ENCODE results near the gene TWNK.

The TWNK gene

GRCh38 chr10:101012525-101013364 lies 25.4 kb downstream of the TWNK start:
- POLR2A ChIA-PET, result interaction anchor here (2.4 kb wide), 1 partner anchor 14 kb away, joined by 7 read pairs; no protein-coding TSS in a partner anchor
- no peak for TF ChIP-seq PRDM1 (tag by site-specific recombination; IDR thresholded peaks at IDR 0.05)
- no peak; the same call in 1 of the 2 replicates for TF ChIP-seq ZNF10 (tag by site-specific recombination; IDR thresholded peaks at IDR 0.05)
- TF ChIP-seq ZNF510 (tag by site-specific recombination; IDR thresholded peaks at IDR 0.05; ENCODE audit: insufficient replicate concordance), result no peak
- no peak for TF ChIP-seq HOXC10 (CRISPR knock-in tag; IDR thresholded peaks at IDR 0.05)
- no peak for TF ChIP-seq ZNF350 (tag by site-specific recombination; IDR thresholded peaks at IDR 0.05)
- TF ChIP-seq ZNF692 (tag by site-specific recombination; IDR thresholded peaks at IDR 0.05), result 0 out of 2 replicates have a peak, but pooled peaks have one; percentile 25
- TF ChIP-seq ZNF138 (tag by site-specific recombination; IDR thresholded peaks at IDR 0.05; ENCODE audit: borderline replicate concordance), result no peak
- no peak for TF ChIP-seq ZNF394 (tag by site-specific recombination; IDR thresholded peaks at IDR 0.05; ENCODE audit: borderline replicate concordance)
- TF ChIP-seq SP2 (tag by site-specific recombination; IDR thresholded peaks at IDR 0.05), result no peak
- TF ChIP-seq ZBTB8A (tag by site-specific recombination; IDR thresholded peaks at IDR 0.05), result 0 out of 2 replicates have a peak, but pooled peaks have one; percentile 17
- no peak for TF ChIP-seq ZNF776 (tag by site-specific recombination; IDR thresholded peaks at IDR 0.05; ENCODE audit: borderline replicate concordance)
- no peak for TF ChIP-seq ZNF223 (tag by site-specific recombination; IDR thresholded peaks at IDR 0.05)
- no peak for TF ChIP-seq ZNF248 (tag by site-specific recombination; IDR thresholded peaks at IDR 0.05)
- TF ChIP-seq ZNF132 (tag by site-specific recombination; IDR thresholded peaks at IDR 0.05; ENCODE audit: borderline replicate concordance), result no peak
- peak; percentile 25; the same call in 1 of the 2 replicates for TF ChIP-seq ZNF580 (tag by site-specific recombination; IDR thresholded peaks at IDR 0.05)
- TF ChIP-seq ZNF629 (tag by site-specific recombination; IDR thresholded peaks at IDR 0.05), result peak; percentile 26; the same call in 1 of the 2 replicates
- no peak for TF ChIP-seq ZNF658 (tag by site-specific recombination; IDR thresholded peaks at IDR 0.05)
- TF ChIP-seq ZNF621 (tag by site-specific recombination; IDR thresholded peaks at IDR 0.05), result no peak
- TF ChIP-seq ZFP37 (tag by site-specific recombination; IDR thresholded peaks at IDR 0.05), result no peak
- TF ChIP-seq ZNF26 (tag by site-specific recombination; IDR thresholded peaks at IDR 0.05), result no peak
- TF ChIP-seq BCL11B (tag by site-specific recombination; IDR thresholded peaks at IDR 0.05; ENCODE audit: low read depth), result no peak
- no peak for TF ChIP-seq YY2 (tag by site-specific recombination; IDR thresholded peaks at IDR 0.05)
- no peak for TF ChIP-seq ZBTB6 (tag by site-specific recombination; IDR thresholded peaks at IDR 0.05)
- TF ChIP-seq GLIS1 (tag by site-specific recombination; IDR thresholded peaks at IDR 0.05), result peak; percentile 14; the same call in 1 of the 2 replicates
- peak; percentile 65; the same call in 1 of the 2 replicates for TF ChIP-seq KLF9 (tag by site-specific recombination; IDR thresholded peaks at IDR 0.05; ENCODE audit: low read depth)
- TF ChIP-seq OSR2 (tag by site-specific recombination; IDR thresholded peaks at IDR 0.05), result no peak
- no peak for TF ChIP-seq ZNF211 (tag by site-specific recombination; IDR thresholded peaks at IDR 0.05; ENCODE audit: low read depth)
- TF ChIP-seq PRDM10 (tag by site-specific recombination; IDR thresholded peaks at IDR 0.05), result peak; percentile 50; the same call in 1 of the 2 replicates
- no peak for TF ChIP-seq ZNF488 (tag by site-specific recombination; IDR thresholded peaks at IDR 0.05)

More at GRCh38 chr10:101012525-101013364, 25.4 kb downstream of the TWNK start:
- CTCF ChIA-PET, result interaction anchor here (0.6 to 4.8 kb wide), 9 partner anchors 9 to 132 kb away, joined by 3 to 64 read pairs (median 6); partner anchors contain the start of gene LZTS2
- Histone ChIP-seq H3K36me3 (ENCODE audit: control insufficient read depth in 2 of 2, insufficient read depth in 1 of 2, low read length in 2 of 2) (peaks cover 0 to 2% of the 10 kb centered on the region in 2 experiments; a peak in 1 of 3 replicates), H3K4me3 (ENCODE audit: low read depth, low read length) (no peak overlapping the region), H3K9me3 (ENCODE audit: control insufficient read depth, insufficient read depth, low read depth, low read length) (no peaks in the 10 kb centered on the region), H3K27ac (ENCODE audit: extremely low read depth, low read depth, low read length) (no peak overlapping the region), H3K4me1 (ENCODE audit: control insufficient read depth, insufficient read depth, low read length) (peaks cover 4% of the 10 kb centered on the region; the same call in 1 of the 2 replicates)
